ENCODE measurements around the gene AMPH.

AMPH gene

GRCh38 chr7:38656968-38657367 is 25.8 kb upstream of the AMPH start:
- TF ChIP-seq ZNF274 (IDR thresholded peaks at IDR 0.05; ENCODE audit: low read depth, low read length): no peak
- H3K4me3 ChIP-seq (ENCODE audit: low read length): no peak overlapping the region

GRCh38 chr7:38655833-38656774 is 24.9 kb upstream of the AMPH start:
- no peak overlapping the region for H3K4me3 ChIP-seq (ENCODE audit: low read length)
- no peak for TF ChIP-seq ZNF274 (IDR thresholded peaks at IDR 0.05; ENCODE audit: low read depth, low read length)

- TF ChIP-seq ZNF274 (IDR thresholded peaks at IDR 0.05; ENCODE audit: low read depth, low read length): no peak
These were observed 6.8 kb upstream of the AMPH start for GRCh38 chr7:38637957-38638356.

GRCh38 chr7:38632411-38632810 is 1.2 kb upstream of the AMPH start:
- no peak for TF ChIP-seq ZNF274 (IDR thresholded peaks at IDR 0.05; ENCODE audit: low read depth, low read length)
- no peak overlapping the region for H3K4me3 ChIP-seq (ENCODE audit: low read length)

More at GRCh38 chr7:38637957-38638356, 6.8 kb upstream of the AMPH start:
- H3K4me3 ChIP-seq (ENCODE audit: low read length): no peak overlapping the region

- no peak overlapping the region for H3K4me3 ChIP-seq (ENCODE audit: low read length)
- no peak for TF ChIP-seq ZNF274 (IDR thresholded peaks at IDR 0.05; ENCODE audit: low read depth, low read length)
These were observed 1.3 kb downstream of the AMPH start for GRCh38 chr7:38629651-38630510.

- no peak overlapping the region for H3K4me3 ChIP-seq (ENCODE audit: low read length)
- no peak for TF ChIP-seq ZNF274 (IDR thresholded peaks at IDR 0.05; ENCODE audit: low read depth, low read length)
These were observed 2.4 kb downstream of the AMPH start for GRCh38 chr7:38628630-38629385.

- no peak overlapping the region for H3K4me3 ChIP-seq (ENCODE audit: low read length)
- TF ChIP-seq ZNF274 (IDR thresholded peaks at IDR 0.05; ENCODE audit: low read depth, low read length): no peak
These were observed 5.3 kb downstream of the AMPH start for GRCh38 chr7:38625866-38626265.

GRCh38 chr7:38615665-38616064 is 15.5 kb downstream of the AMPH start:
- no peak for TF ChIP-seq ZNF274 (IDR thresholded peaks at IDR 0.05; ENCODE audit: low read depth, low read length)
- H3K4me3 ChIP-seq (ENCODE audit: low read length): no peak overlapping the region

- no peak overlapping the region for H3K4me3 ChIP-seq (ENCODE audit: low read length)
- no peak for TF ChIP-seq ZNF274 (IDR thresholded peaks at IDR 0.05; ENCODE audit: low read depth, low read length)
These were observed 23.7 kb downstream of the AMPH start for GRCh38 chr7:38607466-38607865.

GRCh38 chr7:38600741-38601140 is 30.4 kb downstream of the AMPH start:
- TF ChIP-seq ZNF274 (IDR thresholded peaks at IDR 0.05; ENCODE audit: low read depth, low read length): no peak
- no peak overlapping the region for H3K4me3 ChIP-seq (ENCODE audit: low read length)

- TF ChIP-seq ZNF274 (IDR thresholded peaks at IDR 0.05; ENCODE audit: low read depth, low read length): no peak
- no peak overlapping the region for H3K4me3 ChIP-seq (ENCODE audit: low read length)
These were observed 36.2 kb downstream of the AMPH start for GRCh38 chr7:38594949-38595348.

- no peak for TF ChIP-seq ZNF274 (IDR thresholded peaks at IDR 0.05; ENCODE audit: low read depth, low read length)
- no peak overlapping the region for H3K4me3 ChIP-seq (ENCODE audit: low read length)
These were observed 38.4 kb downstream of the AMPH start for GRCh38 chr7:38592737-38593288.

GRCh38 chr7:38585572-38586354 is 45.4 kb downstream of the AMPH start:
- no peak overlapping the region for H3K4me3 ChIP-seq (ENCODE audit: low read length)
- no peak for TF ChIP-seq ZNF274 (IDR thresholded peaks at IDR 0.05; ENCODE audit: low read depth, low read length)
